Retina (tissue), 1 donor: ENCODE data around the gene MYL7.

ENCODE experiments used
- DNase-seq: peaks from one replicate; pipeline ENCODE4 v3.0.0-alpha.2; 2016

Gene MYL7

GRCh38 chr7:44149571-44150465, 8.7 kb upstream of the MYL7 start:
- no peak for DNase-seq

GRCh38 chr7:44148961-44149536, 7.9 kb upstream of the MYL7 start:
- DNase-seq, result no peak

- no peak for DNase-seq
Measured at GRCh38 chr7:44148166-44148565, 7.0 kb upstream of the MYL7 start.

DNA sequence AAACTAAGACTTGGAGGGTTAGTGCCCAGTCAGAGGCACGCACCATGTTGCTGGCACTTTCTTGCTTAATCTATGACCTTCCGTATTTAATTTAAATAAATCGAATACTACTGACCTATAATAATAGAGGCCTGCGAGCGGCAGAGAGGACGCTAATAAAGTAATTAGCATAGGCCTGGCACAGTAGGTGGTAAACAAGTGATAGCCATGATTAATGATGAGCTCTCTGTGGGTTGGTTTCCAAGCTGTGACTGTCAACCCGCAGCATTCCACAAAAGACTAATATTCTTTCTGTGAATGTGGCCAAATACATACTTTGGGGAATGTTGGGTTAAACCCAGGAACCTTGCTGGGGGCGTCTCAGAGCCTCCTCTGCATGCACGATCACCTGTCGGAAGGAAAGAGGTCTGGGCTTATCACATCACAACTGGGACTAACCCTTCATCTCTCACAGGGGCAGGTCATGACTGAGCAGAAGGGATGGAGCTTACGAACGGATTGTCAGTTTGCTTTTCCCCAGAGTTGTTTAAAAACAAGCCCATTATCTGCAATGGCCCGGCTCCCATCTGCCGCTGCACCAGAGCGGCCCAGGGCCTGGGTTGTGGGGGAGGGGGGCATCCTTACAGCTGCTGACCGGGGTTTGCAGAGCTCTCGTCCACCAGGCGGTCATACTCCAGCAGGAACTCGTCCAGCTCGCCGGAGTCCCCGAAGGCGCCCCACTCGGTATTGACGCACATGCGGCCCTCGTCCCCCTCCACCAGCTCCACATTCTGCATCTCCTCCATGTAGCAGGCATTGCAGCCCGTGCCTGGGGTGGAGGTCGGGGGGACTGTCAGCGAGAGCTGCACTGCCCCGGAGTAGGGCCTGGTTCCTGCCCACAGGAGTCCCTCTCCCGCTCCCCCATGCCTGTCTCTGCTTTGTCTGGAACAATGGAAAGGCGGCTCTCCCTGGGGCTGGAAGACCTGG, 6.2 kb upstream of the MYL7 start:
- peak; percentile 90 for DNase-seq

GRCh38 chr7:44145969-44146911, 5.1 kb upstream of the MYL7 start:
- DNase-seq, result peak; percentile 78

DNA sequence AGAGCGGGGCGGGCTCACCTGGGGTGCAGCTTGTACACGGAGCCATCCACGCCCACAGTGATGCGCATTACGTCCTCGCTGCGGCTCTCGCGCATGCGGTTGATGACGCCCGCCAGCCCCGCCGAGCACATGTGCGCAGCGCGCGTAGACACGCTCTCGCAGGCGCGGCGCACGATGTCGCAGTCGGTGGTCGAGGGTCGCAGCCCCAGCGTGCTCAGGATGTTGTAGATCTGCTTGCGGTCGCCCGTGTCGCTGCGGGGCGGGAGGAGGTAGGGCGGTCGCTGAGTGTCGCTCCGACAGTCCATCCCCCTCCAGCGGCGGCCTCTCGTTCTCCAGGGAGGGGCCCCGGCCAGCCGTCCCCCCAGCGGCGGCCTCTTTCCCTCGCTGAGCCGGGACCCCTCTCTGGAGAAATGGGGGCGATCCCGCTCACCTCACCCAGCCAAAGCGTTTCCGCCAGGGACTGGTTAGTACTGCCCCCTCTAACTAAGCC, 4.4 kb upstream of the MYL7 start:
- DNase-seq, result peak; percentile 77

DNA sequence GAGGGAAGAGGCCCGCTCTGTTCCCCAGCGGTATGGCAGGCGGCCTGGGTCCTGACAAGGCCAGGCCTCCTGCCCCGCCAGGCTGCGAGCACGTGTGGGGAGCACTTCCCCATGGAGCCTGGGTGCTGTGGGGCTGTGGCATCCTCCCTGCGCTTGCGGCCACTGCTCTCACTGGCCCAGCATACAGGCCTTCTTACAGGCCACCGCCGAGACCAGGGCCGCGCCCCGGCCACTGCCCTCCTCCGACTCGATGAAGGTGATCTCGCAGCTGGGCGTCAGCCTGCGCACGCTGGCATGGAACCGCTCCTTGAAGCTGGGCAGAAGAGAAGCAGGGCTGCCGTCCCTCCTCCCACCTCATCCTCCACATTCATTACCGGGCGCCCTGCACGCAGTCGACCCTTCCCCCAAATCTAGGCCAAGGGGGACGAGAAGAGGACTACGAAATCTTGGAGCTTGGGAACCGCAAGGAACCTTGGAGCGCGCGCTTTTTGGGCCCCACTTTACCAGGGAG, 3.9 kb upstream of the MYL7 start:
- no peak for DNase-seq

GRCh38 chr7:44144426-44144967, 3.4 kb upstream of the MYL7 start:
- DNase-seq, result no peak

- DNase-seq, result no peak
Measured at GRCh38 chr7:44143646-44144250, 2.6 kb upstream of the MYL7 start.

DNA sequence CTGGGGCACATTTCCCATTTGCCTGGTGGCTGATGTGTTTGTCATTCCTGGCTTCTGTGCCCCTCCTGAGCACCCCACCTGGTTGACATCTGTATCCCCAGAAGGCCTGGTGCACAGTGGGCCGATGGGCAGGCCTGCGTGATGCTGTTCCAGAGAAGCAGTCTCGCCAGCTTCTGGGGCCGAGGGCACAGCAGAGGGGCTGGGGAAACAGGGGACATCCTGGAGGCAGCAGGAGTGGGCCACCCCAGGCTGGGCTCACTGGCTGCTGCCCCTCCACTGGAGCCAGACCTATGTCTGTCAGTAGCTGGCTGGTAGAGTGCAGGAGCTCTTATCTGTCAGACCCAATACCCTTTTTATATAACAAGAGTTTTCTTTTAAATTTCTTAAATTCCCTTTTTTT, 896 bp upstream of the MYL7 start:
- no peak for DNase-seq

- DNase-seq, result no peak
Measured at GRCh38 chr7:44140341-44140740, 791 bp downstream of the MYL7 start.

DNA sequence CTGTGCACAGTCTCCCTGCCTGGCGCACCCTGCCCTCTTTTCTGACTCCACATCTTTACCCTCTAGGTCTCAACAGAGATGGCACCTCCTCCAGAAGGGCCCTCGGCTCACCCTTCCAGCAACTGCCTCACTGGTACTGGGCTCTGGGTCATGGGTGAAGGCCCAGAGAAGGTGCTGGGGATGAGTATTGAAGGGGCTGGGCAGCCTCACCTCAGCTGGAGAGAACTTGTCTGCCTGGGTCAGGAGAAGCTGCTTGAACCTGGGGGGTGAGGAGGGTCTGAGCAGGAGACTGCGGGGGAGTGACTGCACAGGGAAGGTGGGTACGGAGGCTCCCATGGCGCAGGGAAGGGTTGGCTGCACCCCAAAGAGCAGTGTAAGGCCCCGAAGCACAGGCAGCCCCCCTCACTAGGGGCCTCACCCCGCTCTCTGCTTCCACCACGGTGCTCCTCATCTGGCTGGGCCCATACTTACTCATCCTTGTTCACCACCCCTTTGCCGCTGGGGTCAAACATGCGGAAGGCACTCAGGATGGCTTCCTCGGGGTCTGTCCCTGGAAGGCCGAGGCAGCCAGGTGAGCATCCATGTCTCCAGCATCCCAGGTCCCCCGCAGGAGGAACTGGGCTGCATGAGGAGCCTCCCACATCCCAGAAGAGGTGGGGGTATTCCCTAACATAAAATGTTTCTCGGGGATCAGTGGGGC, 1.7 kb downstream of the MYL7 start:
- DNase-seq, result no peak

DNA sequence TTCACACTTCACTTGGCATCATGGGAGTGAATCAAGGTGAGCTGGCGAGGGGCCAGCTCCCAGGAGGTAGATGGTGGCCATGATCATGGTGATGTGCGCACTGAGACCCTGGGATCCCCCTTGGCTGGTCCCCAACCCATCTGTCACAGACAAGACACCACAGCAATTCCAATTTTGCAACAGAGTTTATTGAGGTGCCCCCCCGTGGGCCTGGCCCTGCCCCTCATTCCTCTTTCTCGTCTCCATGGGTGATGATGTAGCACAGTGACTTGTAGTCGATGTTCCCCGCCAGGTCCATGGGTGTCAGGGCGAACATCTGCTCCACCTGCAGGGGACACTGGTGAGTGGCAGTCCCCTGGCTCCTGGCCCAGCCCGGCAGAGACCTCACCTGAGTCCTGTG, 2.4 kb downstream of the MYL7 start:
- no peak for DNase-seq

DNA sequence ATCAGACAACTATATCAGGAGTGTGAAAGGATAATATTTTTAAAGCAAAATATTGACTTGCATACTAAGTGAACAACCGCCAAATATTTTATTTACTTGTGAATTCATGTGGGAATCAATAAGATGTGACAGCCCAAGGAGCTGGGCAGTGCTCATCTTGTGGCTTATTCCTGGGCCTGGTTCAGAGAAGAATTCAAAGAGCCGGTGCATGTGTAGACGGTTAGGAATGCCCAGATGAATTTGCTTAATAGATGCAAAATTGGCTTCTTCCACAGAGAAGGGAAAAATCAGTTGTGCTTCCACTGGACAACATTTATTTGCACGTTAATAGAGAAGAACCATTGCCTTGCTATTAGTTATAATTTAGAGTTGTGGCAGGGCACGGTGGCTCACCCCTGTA, 4.4 kb downstream of the MYL7 start:
- no peak for DNase-seq

DNA sequence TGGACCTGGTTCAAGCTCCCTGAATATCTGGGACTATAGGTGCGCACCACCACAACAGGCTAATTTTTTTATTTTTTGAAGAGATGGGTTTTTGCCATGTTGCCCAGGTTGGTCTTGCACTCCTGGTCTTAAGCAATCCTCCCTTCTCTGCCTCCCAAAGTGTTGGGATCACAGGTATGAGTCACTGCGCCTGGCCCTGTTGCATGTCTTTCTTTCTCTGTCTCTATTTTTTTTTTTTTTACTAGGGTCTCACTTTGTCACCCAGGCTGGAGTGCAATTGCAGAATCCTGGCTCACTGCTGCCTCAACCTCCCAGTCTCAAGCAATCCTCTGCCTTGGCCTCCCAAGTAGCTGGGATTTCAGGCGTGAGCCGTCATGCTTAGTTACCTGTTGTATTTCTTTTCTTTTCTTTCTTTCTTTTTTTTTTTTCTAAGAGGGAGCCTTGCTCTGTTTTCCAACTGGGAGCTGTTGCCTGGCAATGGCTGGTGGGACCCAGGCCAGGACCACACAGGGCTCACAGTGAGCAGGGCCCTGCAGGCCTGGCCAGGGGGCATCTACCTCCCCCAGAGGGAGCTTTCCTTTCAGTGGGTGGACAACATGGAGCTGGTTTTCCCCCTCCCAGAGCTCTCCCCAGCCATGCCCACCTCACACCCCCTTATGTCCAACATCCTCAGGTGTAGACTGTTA, 6.0 kb downstream of the MYL7 start:
- DNase-seq, result no peak

- DNase-seq, result no peak
Measured at GRCh38 chr7:44133295-44133694, 7.8 kb downstream of the MYL7 start.

DNA sequence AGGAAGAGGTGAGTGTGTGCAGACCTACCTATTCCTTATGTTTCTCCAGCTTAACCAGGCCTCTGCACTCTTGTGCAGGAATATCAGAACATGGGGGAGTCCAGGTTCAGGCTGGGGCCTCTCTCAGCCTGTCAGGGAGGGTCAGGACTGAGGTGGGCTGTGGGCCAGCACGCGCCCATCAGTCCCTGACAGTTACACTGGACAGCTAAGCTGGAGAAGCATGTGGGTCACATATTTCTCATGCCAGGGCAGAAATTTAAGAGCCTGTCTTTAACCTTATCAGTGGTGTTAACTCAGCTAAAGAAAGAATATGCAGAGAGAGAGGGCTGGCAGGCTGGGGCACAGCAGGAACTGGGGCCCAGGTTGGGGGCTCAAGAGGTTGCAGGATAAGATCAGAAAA, 9.1 kb downstream of the MYL7 start:
- no peak for DNase-seq

GRCh38 chr7:44131173-44132029, 9.7 kb downstream of the MYL7 start:
- DNase-seq, result no peak
